Stimulated activated CD8-positive, alpha-beta memory T cell treated with anti-CD3 and anti-CD28 coated beads, Interleukin-4, amount 100 ng/mL, for 24 hours (primary cell): Measurements from ENCODE around the gene MAN1A1.
"Not testable (repeated sequence)": the region's sequence is repeated elsewhere in the genome, so short reads cannot be mapped to it uniquely, and the experiment has no call there.

Experiments
- DNase-seq: peaks from one replicate; pipeline ENCODE4 v3.0.0-alpha.2; 2020; ENCODE audit warnings: low read depth

The MAN1A1 gene

GRCh38 chr6:119349361-119350201 lies at the start of gene MAN1A1:
Gene MAN1A1, minus strand, starts transcription at chr6:119349761. Its CDS starts 696 bp downstream, at chr6:119349065.
- DNase-seq, result peak; percentile 84

DNA sequence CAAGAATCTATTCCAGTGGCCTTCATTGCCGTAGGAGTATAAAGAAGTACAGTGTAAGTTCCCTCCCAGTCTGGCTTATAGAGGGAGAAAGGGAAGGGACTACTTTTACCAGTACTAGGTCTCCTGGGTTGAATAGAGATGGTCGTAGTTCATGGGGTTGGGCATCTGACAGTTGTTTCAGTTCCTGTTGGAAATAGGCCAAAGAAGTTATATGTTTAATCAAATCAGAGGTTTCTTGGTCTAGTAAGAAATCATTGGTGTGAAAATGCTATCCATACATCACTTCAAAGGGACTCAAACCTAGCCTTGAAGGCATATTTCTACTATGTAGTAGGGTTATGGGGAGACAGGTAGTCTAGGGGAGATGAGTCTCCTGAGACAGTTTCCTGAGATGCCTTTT lies 45.6 kb upstream of the MAN1A1 start:
- DNase-seq, result no peak

DNA sequence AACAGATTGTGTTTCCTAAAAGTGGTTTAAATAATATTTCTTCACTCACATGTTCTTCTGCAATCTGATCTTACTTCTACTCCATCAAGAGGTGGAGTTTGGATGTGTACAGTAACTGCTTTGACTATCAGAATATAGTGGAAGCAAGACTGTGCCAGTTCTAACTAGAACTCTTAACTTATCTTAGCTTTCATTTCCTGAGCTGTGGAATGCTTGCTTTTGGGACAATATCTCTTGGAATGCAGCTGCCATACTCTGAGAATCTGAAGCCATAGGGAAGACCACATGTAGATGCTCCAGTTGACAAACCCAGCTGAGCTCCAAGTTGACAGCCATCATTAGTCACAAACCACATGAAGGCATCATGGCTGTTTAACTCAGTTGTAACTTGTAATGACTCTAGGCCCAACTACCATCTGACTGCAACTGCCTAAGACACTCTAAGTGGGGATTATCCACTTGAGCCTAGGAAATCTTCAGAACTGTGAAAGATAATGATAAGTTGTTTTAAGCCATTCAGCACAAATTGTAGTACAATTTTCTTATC lies 40.8 kb upstream of the MAN1A1 start:
- DNase-seq, result no peak

GRCh38 chr6:119385994-119386393 lies 36.4 kb upstream of the MAN1A1 start:
- no peak for DNase-seq

GRCh38 chr6:119384444-119384843 lies 34.9 kb upstream of the MAN1A1 start:
- DNase-seq, result no peak

- no peak for DNase-seq
Measured at GRCh38 chr6:119379809-119380208, 30.2 kb upstream of the MAN1A1 start.

GRCh38 chr6:119377043-119377442 lies 27.5 kb upstream of the MAN1A1 start:
- DNase-seq, result not testable (repeated sequence)

DNA sequence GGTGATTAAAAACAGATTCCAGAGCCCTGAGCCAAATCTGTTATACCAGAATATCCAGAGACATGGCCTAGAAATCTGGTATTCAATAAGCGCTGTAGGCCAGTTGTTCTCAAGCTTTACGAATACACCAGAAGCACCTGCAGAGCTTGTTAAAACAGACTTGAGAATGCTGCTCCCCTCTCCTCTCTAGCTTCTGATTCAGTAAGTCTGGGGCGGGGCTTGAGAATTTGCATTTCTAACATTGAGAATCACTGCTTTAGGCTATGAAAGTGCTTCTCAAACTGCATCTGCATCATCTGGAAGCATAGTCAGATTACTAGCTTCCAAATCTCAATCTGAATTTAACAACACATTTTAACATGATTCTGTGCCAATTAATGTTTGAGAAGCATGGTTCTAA lies 20.5 kb upstream of the MAN1A1 start:
- no peak for DNase-seq

DNA sequence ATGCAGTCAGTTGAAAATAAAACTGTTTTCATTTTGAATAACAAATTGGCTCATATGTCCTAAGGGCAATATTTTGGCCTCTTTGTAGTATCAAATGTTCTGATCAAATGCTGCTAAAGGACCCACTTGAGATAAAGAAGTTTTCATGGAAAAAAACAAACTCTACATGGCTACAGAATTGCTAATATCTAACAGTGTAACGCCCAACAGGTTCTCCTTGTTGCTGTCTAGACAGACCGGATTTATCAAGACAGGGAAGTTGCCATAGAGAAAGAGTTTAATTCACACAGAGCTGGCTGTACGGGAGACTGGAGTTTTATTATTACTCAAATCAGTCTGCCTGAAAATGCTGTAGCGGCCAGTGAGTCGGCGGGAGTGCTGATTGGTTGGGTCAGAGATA lies 19.4 kb upstream of the MAN1A1 start:
- no peak for DNase-seq

DNA sequence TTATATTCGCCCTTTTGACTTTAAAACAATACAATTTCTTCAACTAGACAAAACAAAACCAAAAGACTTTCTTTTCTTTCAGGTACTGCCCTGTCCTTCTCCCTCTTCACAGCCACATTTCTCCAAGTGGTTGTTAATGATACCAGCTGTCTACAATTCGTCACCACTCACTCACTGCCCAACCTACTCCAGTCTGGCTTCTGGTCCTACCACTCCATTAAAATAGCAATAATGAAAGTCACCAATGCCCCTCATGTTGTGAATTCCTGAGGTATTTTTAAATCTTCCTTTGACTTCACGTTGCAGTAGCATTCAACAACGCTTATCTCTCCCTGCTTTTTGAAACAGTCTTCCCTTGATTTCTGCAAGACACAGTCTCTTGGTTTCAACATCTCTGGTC lies 11.6 kb upstream of the MAN1A1 start:
- DNase-seq, result no peak

GRCh38 chr6:119360262-119360915 lies 10.8 kb upstream of the MAN1A1 start:
- DNase-seq, result no peak

- no peak for DNase-seq
Measured at GRCh38 chr6:119355890-119356289, 6.3 kb upstream of the MAN1A1 start.

DNA sequence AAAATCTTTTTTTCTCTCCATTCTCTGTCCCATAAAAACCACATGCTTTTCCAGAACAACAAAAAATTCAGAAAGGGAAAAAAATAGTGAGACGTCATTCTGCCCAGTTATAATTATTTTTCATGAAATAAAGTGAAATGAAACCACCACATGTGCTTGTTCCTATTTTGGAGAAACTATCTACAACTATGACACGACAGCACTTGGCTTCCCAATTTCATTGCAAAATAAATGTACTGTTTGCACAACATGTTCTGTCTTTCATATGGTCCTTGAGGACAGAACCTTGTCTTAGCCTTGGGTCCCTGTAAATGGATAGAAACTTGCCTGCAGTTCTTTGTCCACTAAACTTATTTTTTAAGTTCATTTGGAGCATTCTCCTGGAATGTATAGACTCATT lies 5.6 kb upstream of the MAN1A1 start:
- DNase-seq, result no peak

DNA sequence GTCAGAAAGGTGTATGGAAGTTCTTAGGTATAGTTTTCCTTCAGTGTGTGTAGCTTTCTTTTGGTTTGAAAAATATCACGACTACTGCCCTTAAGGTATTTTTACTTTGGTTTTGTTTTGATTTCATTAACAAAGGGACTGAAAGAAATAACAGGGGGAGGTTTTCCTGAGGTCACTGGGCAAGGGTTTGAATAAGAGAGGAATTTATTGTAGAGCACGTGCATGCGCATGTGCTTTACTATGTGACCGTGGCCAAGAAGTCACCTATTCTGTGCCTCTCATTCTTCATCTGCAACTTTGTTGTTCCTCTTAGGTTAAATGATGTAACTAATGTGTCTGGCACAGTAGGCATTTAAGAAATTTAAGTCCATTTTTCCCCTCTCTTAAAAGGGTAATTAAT lies 4.1 kb upstream of the MAN1A1 start:
- DNase-seq, result no peak

- DNase-seq, result no peak
Measured at GRCh38 chr6:119352001-119352400, 2.4 kb upstream of the MAN1A1 start.

- DNase-seq, result no peak
Measured at GRCh38 chr6:119350952-119351372, 1.4 kb upstream of the MAN1A1 start.

DNA sequence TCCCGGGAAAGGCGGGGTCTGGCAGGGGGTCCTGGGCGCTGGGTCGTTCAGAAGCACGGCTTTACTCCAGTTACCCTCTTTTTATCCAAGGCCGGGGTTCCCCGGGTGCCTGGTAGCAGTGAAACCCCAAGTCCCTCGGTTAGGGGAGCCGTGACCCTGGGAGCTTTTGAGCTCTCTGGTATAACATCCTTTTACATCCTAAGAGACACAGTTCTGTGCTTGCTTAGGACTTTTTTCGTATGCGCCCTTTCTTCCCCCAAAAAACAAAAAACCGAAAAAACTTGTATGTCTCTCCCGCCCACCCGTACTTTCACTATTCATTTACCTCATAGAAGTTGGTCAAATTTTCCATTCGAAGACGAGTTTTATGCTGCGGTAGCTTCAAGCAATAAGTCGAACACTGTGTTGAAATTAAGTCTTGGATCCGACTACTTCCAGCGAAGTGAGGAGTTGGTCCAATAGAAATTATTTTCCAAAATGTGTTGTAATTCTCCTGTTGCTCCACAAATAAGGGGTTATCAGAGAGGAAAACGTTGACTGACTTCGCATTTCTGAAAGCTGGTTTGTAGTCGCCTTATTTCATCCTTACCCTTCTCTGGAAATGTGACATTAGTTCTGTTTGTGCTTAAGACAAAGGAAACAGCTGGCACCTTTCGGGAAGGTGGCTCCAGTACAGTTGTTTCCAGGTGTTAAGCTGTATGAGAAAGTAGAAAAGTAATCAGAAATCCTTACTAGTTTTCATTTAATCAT lies 816 bp upstream of the MAN1A1 start:
- peak; percentile 26 for DNase-seq

DNA sequence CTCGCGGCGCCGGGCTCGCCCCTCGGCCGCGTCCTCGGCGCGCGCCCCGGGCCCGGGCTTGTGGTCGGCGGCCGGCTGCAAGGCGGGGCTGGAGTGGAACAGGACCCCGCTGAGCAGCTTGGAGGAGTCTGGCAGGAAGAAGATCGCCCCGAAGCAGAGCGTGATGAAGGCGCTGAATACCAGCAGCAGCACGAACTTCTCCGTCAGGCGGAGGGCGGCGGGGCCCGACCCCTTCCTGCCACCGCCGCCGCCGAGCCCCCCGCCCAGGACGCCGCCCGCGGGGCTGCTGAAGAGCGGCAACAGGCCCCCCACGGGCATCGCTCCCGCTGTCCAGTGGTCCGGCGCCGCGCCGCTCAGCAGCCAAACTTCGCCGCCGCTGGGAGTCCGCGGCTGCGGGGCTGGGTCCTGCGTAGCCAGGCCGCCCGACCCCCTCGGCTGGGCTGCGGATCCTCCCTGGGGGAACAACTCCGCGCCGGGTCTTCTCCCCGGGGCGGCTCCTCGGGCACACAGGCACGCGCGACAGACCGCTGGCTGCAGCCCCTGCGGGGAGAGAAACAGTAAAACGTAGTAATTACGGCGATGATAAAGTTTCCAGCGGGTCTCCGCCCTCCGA lies 707 bp downstream of the MAN1A1 start:
- DNase-seq, result no peak

GRCh38 chr6:119348096-119348747 lies 1.3 kb downstream of the MAN1A1 start:
- DNase-seq, result peak; percentile 37

DNA sequence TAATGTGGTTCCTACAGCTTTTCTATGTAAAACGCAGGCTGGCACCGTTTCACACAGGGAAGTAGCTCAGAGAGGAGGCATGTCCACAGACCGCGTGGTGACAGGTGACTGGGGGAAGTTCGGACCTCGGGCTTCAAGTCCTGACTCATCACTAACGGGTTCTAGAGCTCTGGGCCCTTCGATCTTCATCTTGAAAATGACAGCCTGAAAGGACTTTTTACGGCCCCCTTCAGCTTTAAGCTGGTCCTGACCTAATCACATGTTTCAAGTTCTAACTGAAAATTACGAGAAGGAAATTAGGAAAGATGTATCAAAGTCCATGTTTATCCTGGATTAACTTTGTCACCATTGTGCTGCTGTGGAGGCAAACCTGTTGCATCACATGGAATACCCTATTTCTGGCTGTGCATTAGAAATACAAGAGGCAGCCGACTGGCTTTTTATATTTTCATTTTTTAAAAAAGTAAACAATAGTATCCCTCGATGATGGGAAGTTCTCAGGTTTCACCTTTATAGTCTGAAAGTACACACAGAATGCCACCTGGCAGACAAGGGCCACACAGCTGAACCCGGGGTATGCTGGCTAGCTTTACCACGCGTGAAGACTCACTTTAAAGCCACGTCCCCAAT lies 2.0 kb downstream of the MAN1A1 start:
- DNase-seq, result peak; percentile 19

GRCh38 chr6:119346936-119347335 lies 2.6 kb downstream of the MAN1A1 start:
- no peak for DNase-seq
